ENCODE measurements around the gene TAF13.

- TF ChIP-seq CTCF (IDR thresholded peaks at IDR 0.05; ENCODE audit: low read length), result no peak
- no peak for TF ChIP-seq EZH2 (IDR thresholded peaks at IDR 0.05; ENCODE audit: borderline replicate concordance, low read length)
These were observed 29.1 kb downstream of the TAF13 start for GRCh38 chr1:109046671-109047070.

Measured in OCI-LY1 (cell line).